HepG2 (cell line): ENCODE measurements around the gene PARP3. TPM values are rescaled to one million over a fixed set of nuclear protein-coding genes. Genes with fewer than 3 reads are reported as not detected.
A peak's percentile ranks its signal among the peaks of the same experiment; 100 is the strongest.

ENCODE experiments used
- ATAC-seq: fragments of 200-7000 bp; cut with Tn5 transposase; 3 replicates; pipeline ENCODE4 v1.9.1; 2020; ENCODE audit warnings: mild to moderate bottlenecking, moderate library complexity
- BruUV-seq: library from RNA; stranded (reverse); fragments of 400-500 nt; replicated peaks from 2 replicates; lab custom pipeline; 2021; lab: Mats Ljungman, UMichigan
- CTCF ChIA-PET: fragments of 300-600 bp; formaldehyde crosslinking; extraction: SDS; loops from one replicate; lab custom pipeline; 2021; ENCODE audit warnings: low total read pairs, inconsistent platforms, low intra/inter-chr PET ratio; lab: Yijun Ruan, JAX
- POLR2A ChIA-PET: fragments of 350-600 bp; sonication (Branson Sonifier 250); formaldehyde crosslinking; loops from one replicate; lab custom pipeline; 2020; ENCODE audit warnings: antibody characterized with exemption, inconsistent platforms; lab: Yijun Ruan, JAX
- DNase-seq: peaks from one replicate; pipeline ENCODE4 v3.0.0-alpha.2; 2015; ENCODE audit warnings: low spot score
- FAIRE-seq: peaks from 3 replicates; lab custom pipeline; 2011; peaks lifted over from hg19 to GRCh38; lab: Jason Lieb, UNC
- H2AFZ ChIP-seq: one replicate; pipeline ENCODE4 v1.6.1; 2011; ENCODE audit warnings: low read length, inconsistent platforms
- H3K27ac ChIP-seq: fragments of 300-600 bp; 3 replicates; pipeline ENCODE4 v1.8.0; 2011; ENCODE audit warnings: mixed run types, mild to moderate bottlenecking, mixed read lengths, low read length, inconsistent platforms; ENCODE audit not compliant: insufficient read depth; ENCODE audit errors: extremely low read length
- H3K27me3 ChIP-seq, 2 experiments: fragments of 200-600 bp in 1 of 2; 2 replicates in 1 of 2; 3 replicates in 1 of 2; pipeline versions ENCODE4 v1.6.0 to v1.8.0; 2011; ENCODE audit warnings: low read length in 2 of 2, mild to moderate bottlenecking in 2 of 2, moderate library complexity in 2 of 2, inconsistent platforms in 1 of 2; ENCODE audit not compliant: insufficient read depth in 2 of 2, control insufficient read depth in 1 of 2
- H3K36me3 ChIP-seq, 2 experiments: fragments of 200-600 bp in 1 of 2; replicated peaks in 1 of 2; 2 replicates in 1 of 2; 3 replicates in 1 of 2; pipeline versions ENCODE4 v1.5.1 to v1.8.0; 2011; ENCODE audit warnings: low read length in 2 of 2, inconsistent platforms in 1 of 2; ENCODE audit not compliant: insufficient read depth in 2 of 2, control insufficient read depth in 1 of 2
- H3K4me1 ChIP-seq: 2 replicates; pipeline ENCODE4 v1.5.1; 2012; ENCODE audit warnings: low read length, inconsistent platforms; ENCODE audit not compliant: insufficient read depth
- H3K4me2 ChIP-seq: 2 replicates; pipeline ENCODE4 v1.6.0; 2011; ENCODE audit warnings: low read depth, low read length, inconsistent platforms
- H3K4me3 ChIP-seq, 3 experiments: fragments of 200-600 bp in 1 of 3; sonication (generic), shearing (Covaris generic) in 1 of 3; replicated peaks in 1 of 3; 2 replicates each; pipeline ENCODE4 v1.5.1; 2011 to 2016; ENCODE audit warnings: low read length in 3 of 3, inconsistent platforms in 2 of 3, low read depth in 2 of 3, mild to moderate bottlenecking in 2 of 3, control low read depth in 1 of 3, mixed read lengths in 1 of 3; ENCODE audit not compliant: insufficient read depth in 1 of 3
- H3K79me2 ChIP-seq: one replicate; pipeline ENCODE4 v1.6.1; 2011; ENCODE audit warnings: low read length, inconsistent platforms; ENCODE audit not compliant: insufficient read depth
- H3K9ac ChIP-seq: 2 replicates; pipeline ENCODE4 v1.6.0; 2011; ENCODE audit warnings: mild to moderate bottlenecking, low read depth, low read length, inconsistent platforms; ENCODE audit not compliant: insufficient read depth
- H3K9me3 ChIP-seq: 2 replicates; pipeline ENCODE4 v1.5.1; 2012; ENCODE audit warnings: mild to moderate bottlenecking, low read length
- H4K20me1 ChIP-seq: 2 replicates; pipeline ENCODE4 v1.6.0; 2011; ENCODE audit warnings: inconsistent platforms, mild to moderate bottlenecking, low read length, moderate library complexity; ENCODE audit not compliant: insufficient read depth
- DNMT3B ChIP-seq: conservative IDR thresholded peaks from 2 replicates; pipeline ENCODE4 v1.6.1; 2016; ENCODE audit warnings: missing biosample characterization, control low read depth
- FOSL2 ChIP-seq: sonication (generic); formaldehyde crosslinking; IDR thresholded peaks from 2 replicates; pipeline ENCODE4 v1.4.0; 2020; ENCODE audit warnings: missing genetic modification reagents
- KDM2A ChIP-seq: sonication (generic); formaldehyde crosslinking; IDR thresholded peaks from 2 replicates; pipeline ENCODE4 v1.4.0; 2020; ENCODE audit warnings: low read depth, missing genetic modification reagents, borderline replicate concordance
- KLF16 ChIP-seq, 2 experiments: sonication (generic) in 1 of 2; formaldehyde crosslinking in 1 of 2; IDR thresholded peaks; 2 replicates each; pipeline versions ENCODE4 v1.6.1 to v1.8.0; 2016 to 2023; ENCODE audit warnings: missing genetic modification reagents in 2 of 2, missing compliant biosample characterization in 1 of 2
- MTF1 ChIP-seq: sonication (generic); formaldehyde crosslinking; IDR thresholded peaks from 2 replicates; pipeline ENCODE4 v1.5.0; 2020; ENCODE audit warnings: missing genetic modification reagents
- MYC ChIP-seq: sonication (generic); formaldehyde crosslinking; IDR thresholded peaks from 2 replicates; pipeline ENCODE4 v1.9.0; 2021; ENCODE audit warnings: missing genetic modification reagents, borderline replicate concordance
- SIN3B ChIP-seq: fragments of 150-350 bp; IDR thresholded peaks from 2 replicates; pipeline ENCODE4 v1.6.1; 2014; ENCODE audit warnings: low read length
- SP2 ChIP-seq: sonication (generic); formaldehyde crosslinking; IDR thresholded peaks from 2 replicates; pipeline ENCODE4 v1.5.1; 2020; ENCODE audit warnings: mild to moderate bottlenecking, missing genetic modification reagents
- U2AF1 ChIP-seq: fragments of 200-400 bp; formaldehyde crosslinking; optimal IDR thresholded peaks from 2 replicates; pipeline ENCODE3; 2017; ENCODE audit warnings: mild to moderate bottlenecking, low read depth, low read length
- ZFP41 ChIP-seq: sonication (generic); formaldehyde crosslinking; IDR thresholded peaks from 2 replicates; pipeline ENCODE4 v1.4.0; 2020; ENCODE audit warnings: mild to moderate bottlenecking, missing genetic modification reagents, borderline replicate concordance
- ZMAT3 ChIP-seq: sonication (generic); formaldehyde crosslinking; conservative IDR thresholded peaks from 2 replicates; pipeline ENCODE4 v1.7.0; 2021; ENCODE audit warnings: missing genetic modification reagents
- ZNF10 ChIP-seq: sonication (generic); formaldehyde crosslinking; IDR thresholded peaks from 2 replicates; pipeline ENCODE4 v1.4.0; 2020; ENCODE audit warnings: mild to moderate bottlenecking, low read depth, missing genetic modification reagents, borderline replicate concordance
- ZNF563 ChIP-seq: sonication (generic); formaldehyde crosslinking; IDR thresholded peaks from 2 replicates; pipeline ENCODE4 v1.8.0; 2022; ENCODE audit warnings: mild to moderate bottlenecking, moderate library complexity, missing genetic modification reagents
- ZNF615 ChIP-seq: sonication (generic); formaldehyde crosslinking; IDR thresholded peaks from 2 replicates; pipeline ENCODE4 v1.5.0; 2020; ENCODE audit warnings: mild to moderate bottlenecking, missing genetic modification reagents, borderline replicate concordance
- ZNF619 ChIP-seq: sonication (generic); formaldehyde crosslinking; IDR thresholded peaks from 2 replicates; pipeline ENCODE4 v1.4.0; 2020; ENCODE audit warnings: mild to moderate bottlenecking, missing genetic modification reagents
- ZNF629 ChIP-seq: sonication (generic); formaldehyde crosslinking; conservative IDR thresholded peaks from 2 replicates; pipeline ENCODE4 v1.5.0; 2020; ENCODE audit warnings: missing genetic modification reagents
- WGBS: methylation state at CpG from one replicate; pipeline ENCODE4 v1.1.6; 2017; ENCODE audit warnings: low lambda C conversion rate; 5-methylcytosine and 5-hydroxymethylcytosine counted together
- in situ Hi-C: cut with HindIII; loops from 2 replicates; pipeline ENCODE4 v1.10.0; 2017; ENCODE audit warnings: low pct_unique_long_range_greater_than_20kb; ENCODE audit not compliant: extremely low pct_ligation_motif_present
- intact Hi-C: fragments of 100-400 bp; cut with micrococcal nuclease; formaldehyde crosslinking; loops from one replicate; pipeline ENCODE4 v1.10.0; 2022; ENCODE audit not compliant: unreplicated experiment
- polyA plus RNA-seq, 8 experiments: library from polyadenylated mRNA; depleted of rRNA in 3 of 8; stranded (reverse) in 7 of 8; unstranded in 1 of 8; fragments of >200 nt; fragmentation: Illumina TruSeq in 4 of 8; extraction: Trizol in 4 of 8; gene quantifications; 2 replicates each; pipeline versions ENCODE4 v1.2.1 to v1.2.3, GENCODE V29; 2011 to 2016; ENCODE audit warnings: low read depth in 4 of 8, missing spikeins in 1 of 8, mixed read lengths in 1 of 8; ENCODE audit not compliant: insufficient read depth in 1 of 8
- total RNA-seq, 5 experiments: library from RNA; depleted of rRNA; stranded (reverse); fragments of >200 nt; fragmentation: Illumina TruSeq; extraction: Trizol; gene quantifications; 2 replicates each; pipeline ENCODE4 v1.2.3, GENCODE V29; 2016; ENCODE audit warnings: low read depth in 1 of 5
- TF ChIP-seq, protein P1 (sequence below): sonication (generic); formaldehyde crosslinking; IDR thresholded peaks from 2 replicates; pipeline ENCODE4 v1.4.0; 2020; ENCODE audit warnings: missing genetic modification reagents
- TF ChIP-seq, protein P2 (sequence below): sonication (generic); formaldehyde crosslinking; IDR thresholded peaks from 2 replicates; pipeline ENCODE4 v1.4.0; 2020; ENCODE audit warnings: missing genetic modification reagents
- TF ChIP-seq, protein P3 (sequence below): fragments of 450-650 bp; IDR thresholded peaks from 2 replicates; pipeline ENCODE4 v1.6.1; 2017
- TF ChIP-seq, protein P4 (sequence below): sonication (generic); formaldehyde crosslinking; conservative IDR thresholded peaks from 2 replicates; pipeline ENCODE4 v1.4.0; 2020; ENCODE audit warnings: missing genetic modification reagents

PARP3 gene
- total and polyA plus RNA-seq, 2 of the 13 experiments (the other 11 are each of a cell fraction or from before 2014, with no cell fraction given), result 11.2 to 21.5 TPM

DNA sequence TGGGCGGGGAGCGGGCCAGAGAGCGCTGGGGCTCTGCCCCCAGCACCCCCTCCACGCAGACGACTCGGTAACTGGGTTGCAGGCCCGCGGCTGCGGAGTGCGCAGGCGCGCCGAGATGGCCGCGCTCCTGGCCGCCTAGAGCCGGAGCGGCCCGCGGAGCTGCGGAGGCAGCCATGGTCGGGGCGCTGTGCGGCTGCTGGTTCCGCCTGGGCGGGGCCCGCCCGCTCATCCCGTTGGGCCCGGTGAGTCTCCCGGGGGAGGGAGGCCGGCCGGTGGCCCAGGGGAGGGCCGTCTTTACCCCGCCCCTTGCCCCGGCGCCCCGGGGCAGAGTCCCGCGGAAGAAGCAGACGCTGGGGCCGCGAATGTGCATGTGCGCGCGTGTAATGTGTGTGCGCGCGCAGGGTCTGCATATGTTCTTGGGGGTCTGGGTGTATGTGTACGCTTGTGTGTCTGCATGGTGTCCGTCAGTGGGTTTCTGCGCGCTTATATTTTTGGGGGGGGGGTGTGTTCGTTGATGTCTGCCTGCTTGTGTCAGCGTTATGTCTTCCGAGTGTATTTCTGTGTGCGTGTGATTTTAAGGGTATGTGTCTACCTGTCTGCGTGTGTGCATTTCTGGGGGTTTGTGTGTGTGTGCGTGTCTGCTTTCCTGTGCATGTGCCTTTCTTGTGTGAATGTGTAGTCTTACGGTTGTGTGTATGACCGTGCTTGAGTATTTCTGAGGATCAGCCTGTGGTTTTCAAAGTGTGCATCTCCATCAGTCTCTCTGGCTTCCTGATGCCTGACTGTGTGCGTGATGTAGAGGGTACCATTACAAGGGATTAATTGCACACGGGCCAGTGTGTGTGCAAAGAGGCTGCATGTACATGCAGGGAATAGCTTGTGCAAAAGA lies 33.0 kb downstream of the PARP3 start, which contains the start of gene ABHD14A:
Gene ABHD14A, plus strand, starts transcription at position 102 of the 889 bp plus-strand sequence. Its CDS starts 72 bp downstream, at position 174.
- H3K4me2 ChIP-seq, result peak within 1 kb of the TSS; percentile 99
- peaks cover 11% of the 10 kb centered on the region for H3K79me2 ChIP-seq
- peaks cover 2 to 5% of the 10 kb centered on the region in 2 experiments; a peak in 1 of 5 replicates for H3K36me3 ChIP-seq
- peak; percentile 21 for FAIRE-seq
- H2AFZ ChIP-seq, result no peak within 1 kb of the TSS
- DNase-seq, result peak; percentile 37
- in situ Hi-C loops, result no loop called here
- ATAC-seq, result peak; percentile 81
- ChIA-PET POLR2A (interaction anchor here (0.6 to 5.5 kb wide), 8 partner anchors 9 to 81 kb away, joined by 3 to 173 read pairs (median 8); partner anchors contain the start of genes ACY1, DUSP7, PARP3 and RPL29), CTCF (interaction anchor here (1.8 to 3.5 kb wide), 2 partner anchors 8 to 33 kb away, joined by 12 to 34 read pairs; partner anchors contain the start of genes ACY1, PARP3 and RRP9)
- H3K27me3 ChIP-seq, result no peaks in the 10 kb centered on the region; a peak in 1 of 5 replicates
- no peaks in the 10 kb centered on the region for H4K20me1 ChIP-seq
- H3K9me3 ChIP-seq, result no peaks in the 10 kb centered on the region
- H3K4me1 ChIP-seq, result peaks cover 45% of the 10 kb centered on the region
- 18% methylated on average over 23 of the region's 63 CpGs for WGBS
- H3K9ac ChIP-seq, result peak within 1 kb of the TSS; percentile 94
- peak within 1 kb of the TSS; percentile 97 for H3K27ac ChIP-seq
- no TSS peak for BruUV-seq
- intact Hi-C loops, result loop anchor here (1.0 kb wide), 1 partner anchor 33 kb away; the partner anchor contains the start of gene PARP3
- H3K4me3 ChIP-seq, result peak within 1 kb of the TSS; percentile 75 to 82 (median 77)
- TF ChIP-seq SIN3B (no peak), DNMT3B (CRISPR knock-in tag) (no peak), ZNF10 (no peak), FOSL2 (CRISPR knock-in tag) (no peak), KLF16 (CRISPR knock-in tag; IDR thresholded peaks at IDR 0.05) (no peak), MYC (CRISPR knock-in tag) (peak; percentile 70; the same call in 1 of the 2 replicates), ZNF615 (CRISPR knock-in tag) (no peak), ZNF563 (CRISPR knock-in tag) (no peak), U2AF1 (no peak), ZNF619 (CRISPR knock-in tag) (no peak), ZFP41 (CRISPR knock-in tag) (no peak), MTF1 (CRISPR knock-in tag) (no peak), SP2 (CRISPR knock-in tag) (no peak), ZMAT3 (no peak), ZNF629 (CRISPR knock-in tag) (no peak), KDM2A (CRISPR knock-in tag) (peak; percentile 67; the same call in 1 of the 2 replicates)
- TF ChIP-seq, protein P1, sequence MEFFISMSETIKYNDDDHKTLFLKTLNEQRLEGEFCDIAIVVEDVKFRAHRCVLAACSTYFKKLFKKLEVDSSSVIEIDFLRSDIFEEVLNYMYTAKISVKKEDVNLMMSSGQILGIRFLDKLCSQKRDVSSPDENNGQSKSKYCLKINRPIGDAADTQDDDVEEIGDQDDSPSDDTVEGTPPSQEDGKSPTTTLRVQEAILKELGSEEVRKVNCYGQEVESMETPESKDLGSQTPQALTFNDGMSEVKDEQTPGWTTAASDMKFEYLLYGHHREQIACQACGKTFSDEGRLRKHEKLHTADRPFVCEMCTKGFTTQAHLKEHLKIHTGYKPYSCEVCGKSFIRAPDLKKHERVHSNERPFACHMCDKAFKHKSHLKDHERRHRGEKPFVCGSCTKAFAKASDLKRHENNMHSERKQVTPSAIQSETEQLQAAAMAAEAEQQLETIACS (CRISPR knock-in tag), result peak; percentile 63; the same call in 1 of the 2 replicates
- TF ChIP-seq, protein P2, sequence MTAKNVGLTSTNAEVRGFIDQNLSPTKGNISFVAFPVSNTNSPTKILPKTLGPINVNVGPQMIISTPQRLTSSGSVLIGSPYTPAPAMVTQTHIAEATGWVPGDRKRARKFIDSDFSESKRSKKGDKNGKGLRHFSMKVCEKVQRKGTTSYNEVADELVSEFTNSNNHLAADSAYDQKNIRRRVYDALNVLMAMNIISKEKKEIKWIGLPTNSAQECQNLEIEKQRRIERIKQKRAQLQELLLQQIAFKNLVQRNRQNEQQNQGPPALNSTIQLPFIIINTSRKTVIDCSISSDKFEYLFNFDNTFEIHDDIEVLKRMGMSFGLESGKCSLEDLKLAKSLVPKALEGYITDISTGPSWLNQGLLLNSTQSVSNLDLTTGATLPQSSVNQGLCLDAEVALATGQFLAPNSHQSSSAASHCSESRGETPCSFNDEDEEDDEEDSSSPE (CRISPR knock-in tag), result peak; percentile 13; the same call in 1 of the 2 replicates
- TF ChIP-seq, protein P3, sequence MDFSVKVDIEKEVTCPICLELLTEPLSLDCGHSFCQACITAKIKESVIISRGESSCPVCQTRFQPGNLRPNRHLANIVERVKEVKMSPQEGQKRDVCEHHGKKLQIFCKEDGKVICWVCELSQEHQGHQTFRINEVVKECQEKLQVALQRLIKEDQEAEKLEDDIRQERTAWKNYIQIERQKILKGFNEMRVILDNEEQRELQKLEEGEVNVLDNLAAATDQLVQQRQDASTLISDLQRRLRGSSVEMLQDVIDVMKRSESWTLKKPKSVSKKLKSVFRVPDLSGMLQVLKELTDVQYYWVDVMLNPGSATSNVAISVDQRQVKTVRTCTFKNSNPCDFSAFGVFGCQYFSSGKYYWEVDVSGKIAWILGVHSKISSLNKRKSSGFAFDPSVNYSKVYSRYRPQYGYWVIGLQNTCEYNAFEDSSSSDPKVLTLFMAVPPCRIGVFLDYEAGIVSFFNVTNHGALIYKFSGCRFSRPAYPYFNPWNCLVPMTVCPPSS, result no peak
- TF ChIP-seq, protein P4, sequence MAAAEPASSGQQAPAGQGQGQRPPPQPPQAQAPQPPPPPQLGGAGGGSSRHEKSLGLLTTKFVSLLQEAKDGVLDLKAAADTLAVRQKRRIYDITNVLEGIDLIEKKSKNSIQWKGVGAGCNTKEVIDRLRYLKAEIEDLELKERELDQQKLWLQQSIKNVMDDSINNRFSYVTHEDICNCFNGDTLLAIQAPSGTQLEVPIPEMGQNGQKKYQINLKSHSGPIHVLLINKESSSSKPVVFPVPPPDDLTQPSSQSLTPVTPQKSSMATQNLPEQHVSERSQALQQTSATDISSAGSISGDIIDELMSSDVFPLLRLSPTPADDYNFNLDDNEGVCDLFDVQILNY (CRISPR knock-in tag), result no peak
